Measurements from ENCODE around the gene TSPAN18.

DNA sequence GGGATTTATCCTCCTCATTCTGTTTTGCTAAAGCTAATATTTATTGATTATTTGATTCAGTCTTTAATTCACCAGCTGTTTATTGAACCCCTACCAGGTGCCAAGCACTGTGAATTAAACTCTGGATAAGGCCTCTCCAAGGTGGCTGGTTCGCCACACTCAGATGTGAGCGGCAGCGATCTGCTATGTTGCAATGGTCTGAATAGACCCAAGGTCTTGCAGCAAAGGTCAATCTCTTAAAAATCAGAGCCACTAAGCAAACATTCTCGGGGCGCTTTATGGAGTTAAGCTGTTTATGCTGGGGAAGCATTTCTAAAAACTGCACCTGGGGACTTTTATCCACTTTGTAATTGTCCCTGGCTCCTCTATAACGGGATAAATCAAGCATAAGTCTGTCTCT, 10.5 kb upstream of the TSPAN18 start:
- TF ChIP-seq SUZ12 (IDR thresholded peaks at IDR 0.05; ENCODE audit: extremely low read depth, insufficient read depth, insufficient read length) (no peak), ZNF274 (IDR thresholded peaks at IDR 0.05; ENCODE audit: low read depth, low read length) (no peak)
